Neural cell (in vitro differentiated cells): ENCODE data around the gene ZNF532.

Experiments
- EP300 ChIP-seq: fragments of 450-650 bp; conservative IDR thresholded peaks from 2 replicates; pipeline ENCODE4 v1.6.1; 2014; ENCODE audit warnings: antibody characterized with exemption, mild to moderate bottlenecking, moderate library complexity; ENCODE audit not compliant: poor library complexity, severe bottlenecking
- EZH2 ChIP-seq: fragments of 200-600, 300-800 bp; shearing (Covaris generic), sonication (generic); IDR thresholded peaks from 2 replicates; pipeline ENCODE4 v1.6.1; 2014; ENCODE audit warnings: antibody characterized with exemption, low read length, borderline replicate concordance, mild to moderate bottlenecking; ENCODE audit not compliant: insufficient read depth, poor library complexity, severe bottlenecking
- POLR2AphosphoS5 ChIP-seq: IDR thresholded peaks from 2 replicates; pipeline ENCODE4 v1.6.1; 2012
- SMC3 ChIP-seq: fragments of 450-650 bp; conservative IDR thresholded peaks from 2 replicates; pipeline ENCODE4 v1.6.1; 2014; ENCODE audit warnings: antibody characterized with exemption, mild to moderate bottlenecking, moderate library complexity; ENCODE audit not compliant: poor library complexity
- TAF1 ChIP-seq: IDR thresholded peaks from 2 replicates; pipeline ENCODE4 v1.6.1; 2012; ENCODE audit warnings: low read depth
- TF ChIP-seq, protein P1 (sequence below): fragments of 450-650 bp; IDR thresholded peaks from 2 replicates; pipeline ENCODE4 v1.5.1; 2014; ENCODE audit warnings: antibody characterized with exemption, mild to moderate bottlenecking, moderate library complexity; ENCODE audit not compliant: poor library complexity, severe bottlenecking
- TF ChIP-seq, protein P2 (sequence below): IDR thresholded peaks from 2 replicates; pipeline ENCODE4 v1.6.1; 2012; ENCODE audit warnings: borderline replicate concordance

DNA sequence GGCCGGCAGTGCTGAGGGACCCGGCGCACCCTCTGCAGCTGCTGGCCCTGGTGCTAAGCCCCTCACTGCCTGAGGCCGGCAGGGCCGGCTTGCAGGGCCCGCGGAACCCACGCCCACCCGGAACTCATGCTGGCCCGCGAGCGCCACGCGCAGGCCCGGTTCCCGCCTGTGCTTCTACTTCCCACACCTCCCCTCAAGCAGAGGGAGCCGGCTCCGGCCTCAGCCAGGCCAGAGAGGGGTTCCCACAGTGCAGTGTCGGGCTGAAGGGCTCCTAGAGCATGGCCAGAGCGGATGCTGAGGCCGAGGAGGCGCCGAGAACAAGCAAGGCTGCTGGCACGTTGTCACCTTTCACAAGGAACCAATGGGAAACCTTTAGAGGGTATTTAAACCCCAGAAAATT, 36.8 kb upstream of the ZNF532 start:
- TF ChIP-seq EZH2 (no peak), TAF1 (no peak), EP300 (no peak), SMC3 (no peak), POLR2AphosphoS5 (no peak)
- TF ChIP-seq, protein P1, sequence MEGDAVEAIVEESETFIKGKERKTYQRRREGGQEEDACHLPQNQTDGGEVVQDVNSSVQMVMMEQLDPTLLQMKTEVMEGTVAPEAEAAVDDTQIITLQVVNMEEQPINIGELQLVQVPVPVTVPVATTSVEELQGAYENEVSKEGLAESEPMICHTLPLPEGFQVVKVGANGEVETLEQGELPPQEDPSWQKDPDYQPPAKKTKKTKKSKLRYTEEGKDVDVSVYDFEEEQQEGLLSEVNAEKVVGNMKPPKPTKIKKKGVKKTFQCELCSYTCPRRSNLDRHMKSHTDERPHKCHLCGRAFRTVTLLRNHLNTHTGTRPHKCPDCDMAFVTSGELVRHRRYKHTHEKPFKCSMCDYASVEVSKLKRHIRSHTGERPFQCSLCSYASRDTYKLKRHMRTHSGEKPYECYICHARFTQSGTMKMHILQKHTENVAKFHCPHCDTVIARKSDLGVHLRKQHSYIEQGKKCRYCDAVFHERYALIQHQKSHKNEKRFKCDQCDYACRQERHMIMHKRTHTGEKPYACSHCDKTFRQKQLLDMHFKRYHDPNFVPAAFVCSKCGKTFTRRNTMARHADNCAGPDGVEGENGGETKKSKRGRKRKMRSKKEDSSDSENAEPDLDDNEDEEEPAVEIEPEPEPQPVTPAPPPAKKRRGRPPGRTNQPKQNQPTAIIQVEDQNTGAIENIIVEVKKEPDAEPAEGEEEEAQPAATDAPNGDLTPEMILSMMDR, result no peak
- TF ChIP-seq, protein P2, sequence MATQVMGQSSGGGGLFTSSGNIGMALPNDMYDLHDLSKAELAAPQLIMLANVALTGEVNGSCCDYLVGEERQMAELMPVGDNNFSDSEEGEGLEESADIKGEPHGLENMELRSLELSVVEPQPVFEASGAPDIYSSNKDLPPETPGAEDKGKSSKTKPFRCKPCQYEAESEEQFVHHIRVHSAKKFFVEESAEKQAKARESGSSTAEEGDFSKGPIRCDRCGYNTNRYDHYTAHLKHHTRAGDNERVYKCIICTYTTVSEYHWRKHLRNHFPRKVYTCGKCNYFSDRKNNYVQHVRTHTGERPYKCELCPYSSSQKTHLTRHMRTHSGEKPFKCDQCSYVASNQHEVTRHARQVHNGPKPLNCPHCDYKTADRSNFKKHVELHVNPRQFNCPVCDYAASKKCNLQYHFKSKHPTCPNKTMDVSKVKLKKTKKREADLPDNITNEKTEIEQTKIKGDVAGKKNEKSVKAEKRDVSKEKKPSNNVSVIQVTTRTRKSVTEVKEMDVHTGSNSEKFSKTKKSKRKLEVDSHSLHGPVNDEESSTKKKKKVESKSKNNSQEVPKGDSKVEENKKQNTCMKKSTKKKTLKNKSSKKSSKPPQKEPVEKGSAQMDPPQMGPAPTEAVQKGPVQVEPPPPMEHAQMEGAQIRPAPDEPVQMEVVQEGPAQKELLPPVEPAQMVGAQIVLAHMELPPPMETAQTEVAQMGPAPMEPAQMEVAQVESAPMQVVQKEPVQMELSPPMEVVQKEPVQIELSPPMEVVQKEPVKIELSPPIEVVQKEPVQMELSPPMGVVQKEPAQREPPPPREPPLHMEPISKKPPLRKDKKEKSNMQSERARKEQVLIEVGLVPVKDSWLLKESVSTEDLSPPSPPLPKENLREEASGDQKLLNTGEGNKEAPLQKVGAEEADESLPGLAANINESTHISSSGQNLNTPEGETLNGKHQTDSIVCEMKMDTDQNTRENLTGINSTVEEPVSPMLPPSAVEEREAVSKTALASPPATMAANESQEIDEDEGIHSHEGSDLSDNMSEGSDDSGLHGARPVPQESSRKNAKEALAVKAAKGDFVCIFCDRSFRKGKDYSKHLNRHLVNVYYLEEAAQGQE, result no peak
